Liver (tissue), 9 donors: Measurements from ENCODE around the gene SUPT4H1. TPM values are rescaled to one million over a fixed set of nuclear protein-coding genes. Genes with fewer than 3 reads are reported as not detected.

Source experiments
- DNase-seq: peaks from one replicate; pipeline ENCODE4 v3.0.0-alpha.2; 2017; ENCODE audit warnings: low spot score
- H3K27ac ChIP-seq, 2 donors: one replicate each; pipeline ENCODE4 v1.7.0; 2013; ENCODE audit warnings: inconsistent platforms in 2 of 2, low read length in 2 of 2, control low read depth in 1 of 2, low read depth in 1 of 2, mild to moderate bottlenecking in 1 of 2
- H3K27me3 ChIP-seq, 4 donors: one replicate each; pipeline versions ENCODE4 v1.6.1 to v1.7.0; 2013; ENCODE audit warnings: low read length in 3 of 4, inconsistent platforms in 1 of 4, mild to moderate bottlenecking in 1 of 4, moderate library complexity in 1 of 4; ENCODE audit not compliant: control insufficient read depth in 4 of 4, insufficient read depth in 4 of 4
- H3K36me3 ChIP-seq, 4 donors: one replicate each; pipeline versions ENCODE4 v1.6.1 to v1.7.0; 2013; ENCODE audit warnings: low read length in 3 of 4, mild to moderate bottlenecking in 3 of 4, low read depth in 1 of 4, moderate library complexity in 1 of 4; ENCODE audit not compliant: control insufficient read depth in 4 of 4, insufficient read depth in 3 of 4
- H3K4me1 ChIP-seq, 4 donors: one replicate each; pipeline versions ENCODE4 v1.6.1 to v1.7.0; 2013; ENCODE audit warnings: low read length in 3 of 4, mild to moderate bottlenecking in 3 of 4, moderate library complexity in 1 of 4; ENCODE audit not compliant: control insufficient read depth in 4 of 4, insufficient read depth in 4 of 4
- H3K4me3 ChIP-seq, 3 donors: one replicate each; pipeline versions ENCODE4 v1.6.1 to v1.7.0; 2013; ENCODE audit warnings: low read length in 3 of 3, control low read depth in 1 of 3, low read depth in 1 of 3, mild to moderate bottlenecking in 1 of 3
- H3K9ac ChIP-seq, 2 donors: one replicate each; pipeline ENCODE4 v1.7.0; 2013; ENCODE audit warnings: low read length in 2 of 2, mild to moderate bottlenecking in 2 of 2, moderate library complexity in 2 of 2, control low read depth in 1 of 2, low read depth in 1 of 2
- H3K9me3 ChIP-seq, 4 donors: one replicate each; pipeline versions ENCODE4 v1.6.1 to v1.7.0; 2013; ENCODE audit warnings: low read length in 3 of 4; ENCODE audit not compliant: control insufficient read depth in 4 of 4
- ATF3 ChIP-seq: IDR thresholded peaks from 2 replicates; pipeline ENCODE4 v1.6.1; 2016; ENCODE audit warnings: antibody characterized with exemption
- CTCF ChIP-seq: fragments of 150-350 bp; IDR thresholded peaks from 2 replicates; pipeline ENCODE4 v1.5.1; 2017; ENCODE audit warnings: improper control_type of control experiment, low read depth, low read length; ENCODE audit not compliant: missing input control
- EGR1 ChIP-seq, 2 donors: IDR thresholded peaks; 2 replicates each; pipeline ENCODE4 v1.6.1; 2016 to 2018; ENCODE audit warnings: antibody characterized with exemption in 2 of 2, low read depth in 2 of 2
- FOXA1 ChIP-seq: IDR thresholded peaks from 2 replicates; pipeline ENCODE4 v1.6.1; 2016; ENCODE audit warnings: antibody characterized with exemption
- FOXA2 ChIP-seq: IDR thresholded peaks from 2 replicates; pipeline ENCODE4 v1.6.1; 2016; ENCODE audit warnings: antibody characterized with exemption
- GABPA ChIP-seq, 2 donors: IDR thresholded peaks in 1 of 2; conservative IDR thresholded peaks in 1 of 2; 2 replicates each; pipeline ENCODE4 v1.6.1; 2016; ENCODE audit warnings: antibody characterized with exemption in 2 of 2, mild to moderate bottlenecking in 1 of 2, moderate library complexity in 1 of 2
- HNF4A ChIP-seq, 2 donors: conservative IDR thresholded peaks; 2 replicates each; pipeline ENCODE4 v1.6.1; 2016; ENCODE audit warnings: antibody characterized with exemption in 2 of 2, mild to moderate bottlenecking in 2 of 2
- HNF4G ChIP-seq: IDR thresholded peaks from 2 replicates; pipeline ENCODE4 v1.6.1; 2016; ENCODE audit warnings: antibody characterized with exemption
- JUND ChIP-seq, 2 donors: IDR thresholded peaks; 2 replicates each; pipeline ENCODE4 v1.6.1; 2016; ENCODE audit warnings: antibody characterized with exemption in 2 of 2
- MAX ChIP-seq: IDR thresholded peaks from 2 replicates; pipeline ENCODE4 v1.6.1; 2016; ENCODE audit warnings: antibody characterized with exemption
- NR2F2 ChIP-seq: IDR thresholded peaks from 2 replicates; pipeline ENCODE4 v1.6.1; 2016; ENCODE audit warnings: antibody characterized with exemption
- RAD21 ChIP-seq, 2 donors: IDR thresholded peaks; 2 replicates each; pipeline ENCODE4 v1.6.1; 2016; ENCODE audit warnings: antibody characterized with exemption in 2 of 2, mild to moderate bottlenecking in 2 of 2
- REST ChIP-seq: IDR thresholded peaks from 2 replicates; pipeline ENCODE4 v1.6.1; 2016; ENCODE audit warnings: antibody characterized with exemption, mild to moderate bottlenecking
- RXRA ChIP-seq, 2 donors: IDR thresholded peaks; 2 replicates each; pipeline ENCODE4 v1.6.1; 2017 to 2018; ENCODE audit warnings: antibody characterized with exemption in 2 of 2, mild to moderate bottlenecking in 1 of 2
- SP1 ChIP-seq: IDR thresholded peaks from 2 replicates; pipeline ENCODE4 v1.6.1; 2018; ENCODE audit warnings: antibody characterized with exemption, mild to moderate bottlenecking
- TAF1 ChIP-seq: conservative IDR thresholded peaks from 2 replicates; pipeline ENCODE4 v1.6.1; 2016; ENCODE audit warnings: antibody characterized with exemption, mild to moderate bottlenecking
- YY1 ChIP-seq: IDR thresholded peaks from 2 replicates; pipeline ENCODE4 v1.6.1; 2016; ENCODE audit warnings: antibody characterized with exemption, mild to moderate bottlenecking
- ZBTB33 ChIP-seq: IDR thresholded peaks from 2 replicates; pipeline ENCODE4 v1.6.1; 2016; ENCODE audit warnings: antibody characterized with exemption
- WGBS: extraction: QIAGEN DNeasy Blood & Tissue Kit; methylation state at CpG from one replicate; pipeline ENCODE4 v1.1.7; 2013; 5-methylcytosine and 5-hydroxymethylcytosine counted together
- polyA plus RNA-seq, 2 donors: library from polyadenylated mRNA; stranded (reverse) in 1 of 2; unstranded in 1 of 2; fragments of 200-250 nt in 1 of 2; fragments of >200 nt in 1 of 2; fragmentation: Nextera tagmentation in 1 of 2; extraction: Ambion mirVana in 1 of 2; gene quantifications; one replicate each; pipeline versions ENCODE4 v1.2.1 to v1.2.3, GENCODE V29; 2013 to 2015
- total RNA-seq, 2 donors: library from RNA; depleted of rRNA; stranded (reverse); fragments of >200 nt; gene quantifications; one replicate each; pipeline ENCODE4 v1.2.3, GENCODE V29; 2014
- donor health status: healthy.
- donor health status: healthy.
- donor health status: healthy.
- donor health status: healthy.
- donor health status: healthy.

SUPT4H1 gene
- total and polyA plus RNA-seq, 4 donors = 23.3 to 59.1 (median 40.4) TPM

- 93% methylated on average over 9 of the region's 9 CpGs for WGBS
- no peak overlapping the region for H3K4me3 ChIP-seq
- no peaks in the 10 kb centered on the region for H3K27me3 ChIP-seq
- no peak overlapping the region for H3K27ac ChIP-seq
- H3K9ac ChIP-seq = no peak overlapping the region
- TF ChIP-seq EGR1 (IDR thresholded peaks at IDR 0.05; ENCODE audit: low read depth in 2 of 2) (no peak), RAD21 (IDR thresholded peaks at IDR 0.05) (no peak), NR2F2 (no peak), HNF4G (no peak), JUND (IDR thresholded peaks at IDR 0.05) (no peak), RXRA (IDR thresholded peaks at IDR 0.05) (no peak), ATF3 (no peak), ZBTB33 (no peak), HNF4A (conservative IDR thresholded peaks at IDR 0.05) (no peak), MAX (no peak), YY1 (no peak), REST (no peak), TAF1 (no peak), SP1 (no peak), CTCF (no peak), GABPA (IDR thresholded peaks at IDR 0.05 in 1 of 2, conservative IDR thresholded peaks at IDR 0.05 in 1 of 2) (no peak), FOXA2 (no peak), FOXA1 (no peak)
- peaks cover 0 to 2% (median 0%) of the 10 kb centered on the region in 4 donors for H3K36me3 ChIP-seq
- H3K9me3 ChIP-seq = no peaks in the 10 kb centered on the region
- H3K4me1 ChIP-seq = peaks cover 2 to 16% (median 13%) of the 10 kb centered on the region in 4 donors
- DNase-seq = no peak
Observed at GRCh38 chr17:58322581-58323185, 29.3 kb downstream of the SUPT4H1 start.
